HG03108 (cell line): Measurements from ENCODE around the gene CRABP2.
A peak's percentile ranks its signal among the peaks of the same experiment; 100 is the strongest.

ENCODE experiments used
- ATAC-seq: cut with Tn5 transposase; IDR thresholded peaks from one replicate; pipeline ENCODE4 v1.9.1; 2021; ENCODE audit warnings: moderate library complexity; ENCODE audit not compliant: unreplicated experiment

The CRABP2 gene

DNA sequence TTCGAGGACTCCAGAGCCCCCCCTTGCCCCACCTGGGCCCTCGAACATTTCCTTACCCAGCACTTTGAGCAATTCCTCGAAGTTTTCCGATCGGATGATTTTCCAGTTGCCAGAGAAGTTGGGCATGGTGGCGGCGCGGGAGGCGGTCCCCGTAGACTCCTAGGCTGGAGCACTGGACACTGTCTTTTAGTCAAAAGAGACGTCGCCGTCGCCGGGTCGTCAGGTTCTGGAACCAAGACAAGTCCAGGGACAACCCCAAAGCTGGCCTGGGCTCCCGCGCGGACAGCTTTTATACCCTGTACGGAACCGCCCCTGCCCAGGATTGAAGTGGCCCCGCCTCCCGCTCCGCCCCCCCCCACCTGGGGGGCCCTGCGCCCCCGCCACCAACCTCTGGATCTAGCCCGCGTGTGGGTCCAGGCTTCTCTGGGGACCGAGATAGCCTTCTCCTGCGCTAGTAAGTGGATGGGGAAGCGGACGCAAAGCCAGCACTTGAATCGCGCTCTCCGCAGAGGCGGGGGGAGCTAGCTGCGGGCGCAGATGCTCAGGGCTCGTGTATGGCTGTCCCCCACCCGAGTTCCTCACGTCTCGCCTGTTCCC is at the start of gene CRABP2:
CRABP2 (minus strand) TSS at position 263 of the 597 bp plus-strand sequence; CDS start at position 126, 137 bp downstream.
- no peak for ATAC-seq

DNA sequence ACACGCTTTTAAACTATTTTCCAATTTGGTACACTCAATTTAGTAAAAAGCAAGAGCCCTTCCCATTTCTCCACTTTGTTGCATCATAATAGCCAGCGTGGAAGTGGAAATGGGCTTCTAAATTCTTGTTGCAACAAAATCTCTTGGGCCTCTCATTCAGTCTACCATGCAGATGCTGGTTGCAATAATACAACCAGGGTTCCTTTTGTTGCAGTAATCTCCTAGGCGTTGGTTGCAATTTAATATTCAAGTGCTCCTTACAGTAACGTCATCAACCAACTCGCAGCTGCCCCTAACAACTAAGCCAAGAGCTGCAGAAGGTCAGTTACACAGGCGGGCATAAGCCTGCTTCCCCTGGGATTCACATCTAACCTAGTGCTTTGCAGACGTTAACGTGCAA is 48.8 kb upstream of the CRABP2 start:
- ATAC-seq: no peak

DNA sequence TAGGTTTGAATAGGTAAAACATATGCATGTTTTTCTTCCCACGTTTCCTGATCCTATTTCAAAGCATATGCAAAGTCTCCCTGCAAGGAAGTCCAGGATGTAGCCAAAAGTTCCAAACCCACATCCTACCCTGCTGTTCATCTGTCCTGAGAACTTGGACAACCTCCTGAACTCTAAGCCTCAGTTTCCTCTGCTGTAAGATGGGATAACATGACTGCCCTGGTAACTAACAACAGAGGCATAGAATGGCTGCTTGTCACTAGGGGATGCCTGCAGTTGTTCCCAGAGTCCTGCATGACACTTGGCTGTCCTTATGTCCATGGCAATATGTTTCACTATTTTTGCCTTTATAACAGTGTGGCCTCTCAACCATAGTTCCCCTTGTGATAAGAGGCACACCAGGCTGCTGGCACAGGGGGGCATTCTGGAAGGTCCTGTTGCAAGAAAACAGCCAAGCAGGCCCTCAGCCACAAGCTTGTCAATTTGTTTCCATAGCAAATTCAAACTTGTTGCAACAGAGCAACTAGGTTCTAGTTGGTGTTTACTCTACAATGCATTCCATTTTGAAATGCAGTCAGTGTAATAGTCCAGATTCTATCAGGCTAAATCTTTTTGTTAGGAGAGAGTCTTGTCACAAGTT is 47.6 kb upstream of the CRABP2 start:
- ATAC-seq: no peak

DNA sequence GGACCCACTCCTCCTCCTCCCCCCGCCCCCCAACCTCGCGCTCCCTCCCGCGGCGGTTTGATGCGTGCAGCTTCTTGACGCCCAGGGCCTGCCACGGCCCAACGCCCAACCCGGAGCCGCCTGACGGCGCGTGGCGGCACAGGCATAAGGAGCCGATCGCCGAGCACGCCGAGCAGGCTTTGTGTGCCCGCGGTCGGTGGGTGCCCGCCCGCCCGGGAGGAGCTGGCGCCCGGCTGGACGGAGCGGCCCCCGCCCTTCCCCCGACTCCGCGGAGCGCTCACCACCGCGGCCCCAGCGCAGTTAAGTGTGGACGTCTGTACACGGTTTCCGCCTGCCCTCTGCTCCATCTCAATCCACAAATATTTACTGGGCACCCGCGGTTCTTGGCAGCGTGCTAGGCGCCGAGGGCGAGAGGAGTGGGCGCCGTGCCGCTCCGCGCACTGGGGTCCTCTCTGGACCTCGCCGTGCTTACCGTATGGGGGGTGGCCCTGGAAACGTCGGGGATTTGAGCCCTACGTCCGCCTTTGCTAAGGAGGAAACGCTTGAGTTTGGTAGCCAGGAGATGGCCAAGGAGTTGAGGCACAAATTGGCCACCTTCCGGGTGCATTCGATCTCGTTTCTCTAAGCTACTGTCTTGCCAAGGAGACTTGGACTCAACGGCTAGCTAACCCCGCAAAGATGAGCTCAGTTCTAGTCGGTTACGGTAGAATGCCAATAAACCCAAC is 46.5 kb upstream of the CRABP2 start:
- ATAC-seq: peak; percentile 62

DNA sequence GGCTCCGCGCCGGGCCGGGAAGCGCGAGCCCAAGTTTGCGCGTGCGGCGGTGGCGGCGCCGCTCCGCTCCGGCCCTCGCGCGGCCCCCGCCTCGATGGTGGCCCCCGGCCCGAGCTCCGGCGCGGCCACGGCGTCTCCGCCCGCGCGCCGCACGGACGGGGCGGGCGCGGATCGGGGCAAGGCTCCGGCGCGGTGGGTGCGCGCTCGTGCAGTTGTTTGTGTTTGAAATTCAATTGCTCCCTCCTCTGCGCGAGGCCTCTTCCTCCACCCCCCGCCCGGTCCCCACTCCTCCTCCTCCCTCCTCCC is 46.0 kb upstream of the CRABP2 start, which contains the start of gene HDGF:
HDGF (minus strand) TSS at position 225 of the 306 bp plus-strand sequence. CDS start 246 bp downstream, outside the sequence.
- peak; percentile 1 for ATAC-seq

DNA sequence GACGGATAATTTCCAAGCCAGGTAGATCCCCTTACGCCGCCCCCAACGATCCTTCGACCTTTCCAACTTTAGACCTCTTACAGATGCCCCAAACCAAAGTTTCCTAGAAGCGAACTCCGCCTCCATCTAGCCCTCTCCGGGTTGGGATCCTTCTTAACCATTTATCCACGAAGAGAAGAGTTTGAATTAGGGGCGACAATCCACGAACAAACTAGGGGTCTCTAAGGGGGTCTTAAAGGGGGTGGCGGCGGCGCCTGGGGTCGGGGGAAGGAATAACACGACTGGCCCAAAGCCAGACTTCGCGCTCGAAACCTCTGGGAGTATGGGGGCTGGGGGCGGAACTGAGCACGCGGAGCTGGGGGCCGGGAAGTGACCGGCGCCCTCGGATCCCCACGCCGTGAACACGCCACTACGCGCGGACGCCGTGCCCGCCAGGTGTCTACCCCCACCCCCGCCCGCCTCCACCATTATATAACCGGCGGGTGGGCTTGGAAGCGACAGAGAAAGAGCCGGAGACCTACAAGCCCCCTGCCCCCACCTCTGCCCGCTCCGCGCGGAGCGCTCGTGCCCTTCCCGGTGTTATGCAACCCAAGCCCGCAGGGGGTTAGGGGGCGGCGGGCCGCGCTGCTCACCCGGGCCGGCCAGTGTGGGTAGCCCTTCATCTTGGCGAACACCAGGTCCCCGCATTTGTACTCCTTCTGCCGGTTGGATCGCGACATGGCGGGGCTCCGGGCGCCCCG is 45.5 kb upstream of the CRABP2 start:
- ATAC-seq: peak; percentile 2

DNA sequence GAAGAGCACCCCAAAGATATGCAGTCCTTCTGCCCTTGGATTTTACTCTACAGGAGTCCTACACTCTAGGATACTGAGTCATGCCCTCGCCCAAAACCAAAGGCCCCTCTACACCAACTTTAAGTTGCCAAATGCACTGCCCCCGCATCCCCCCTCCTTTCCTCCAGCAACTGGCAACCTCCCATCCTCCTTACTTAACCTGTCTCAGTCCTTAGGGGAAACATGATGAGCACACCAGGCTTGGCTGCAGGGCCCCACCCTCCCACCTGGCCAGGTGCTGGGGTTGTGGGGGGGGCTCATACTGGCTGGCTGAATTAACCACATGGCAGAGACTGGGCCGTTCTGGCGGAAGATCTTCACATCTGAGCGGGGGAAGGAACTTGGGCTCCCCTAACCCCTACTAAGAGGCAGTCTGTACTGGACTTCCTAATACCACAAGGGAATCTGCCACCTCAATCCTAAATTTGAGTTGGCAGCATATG is 44.8 kb upstream of the CRABP2 start:
- no peak for ATAC-seq

DNA sequence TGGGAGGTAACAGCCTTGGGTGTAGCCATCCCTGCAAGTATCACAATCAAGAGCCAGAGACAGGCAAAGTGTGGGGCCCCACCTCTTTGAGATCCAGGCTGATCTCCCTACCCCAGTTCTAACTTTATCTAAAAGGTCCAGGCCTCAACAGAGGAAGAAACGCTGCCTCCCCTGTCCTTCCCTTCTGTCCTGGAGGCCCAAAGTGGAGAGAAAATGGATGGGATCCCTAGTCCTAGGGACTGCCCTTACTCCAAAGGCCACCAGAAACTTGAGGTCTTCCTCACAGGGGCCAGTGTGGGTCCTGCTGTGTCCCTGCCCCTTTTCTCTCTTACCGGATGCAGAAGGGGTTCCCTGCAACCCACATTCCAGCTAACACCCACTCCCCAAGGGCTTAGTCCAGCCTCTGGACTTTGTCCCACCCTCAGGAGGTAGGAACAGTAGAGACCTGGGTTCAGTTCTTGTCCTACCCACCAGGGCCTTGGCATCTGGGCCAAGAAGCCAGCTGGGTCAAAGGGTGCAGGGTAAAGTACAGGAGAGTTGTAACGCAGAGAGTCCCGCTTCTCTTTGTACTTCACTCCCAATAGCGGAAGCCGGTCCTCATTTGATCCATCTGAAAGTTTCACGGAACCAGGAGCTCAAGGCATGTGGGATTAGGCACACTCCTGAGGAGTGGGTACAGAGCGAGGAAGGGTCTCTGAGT is 44.2 kb upstream of the CRABP2 start:
- no peak for ATAC-seq

DNA sequence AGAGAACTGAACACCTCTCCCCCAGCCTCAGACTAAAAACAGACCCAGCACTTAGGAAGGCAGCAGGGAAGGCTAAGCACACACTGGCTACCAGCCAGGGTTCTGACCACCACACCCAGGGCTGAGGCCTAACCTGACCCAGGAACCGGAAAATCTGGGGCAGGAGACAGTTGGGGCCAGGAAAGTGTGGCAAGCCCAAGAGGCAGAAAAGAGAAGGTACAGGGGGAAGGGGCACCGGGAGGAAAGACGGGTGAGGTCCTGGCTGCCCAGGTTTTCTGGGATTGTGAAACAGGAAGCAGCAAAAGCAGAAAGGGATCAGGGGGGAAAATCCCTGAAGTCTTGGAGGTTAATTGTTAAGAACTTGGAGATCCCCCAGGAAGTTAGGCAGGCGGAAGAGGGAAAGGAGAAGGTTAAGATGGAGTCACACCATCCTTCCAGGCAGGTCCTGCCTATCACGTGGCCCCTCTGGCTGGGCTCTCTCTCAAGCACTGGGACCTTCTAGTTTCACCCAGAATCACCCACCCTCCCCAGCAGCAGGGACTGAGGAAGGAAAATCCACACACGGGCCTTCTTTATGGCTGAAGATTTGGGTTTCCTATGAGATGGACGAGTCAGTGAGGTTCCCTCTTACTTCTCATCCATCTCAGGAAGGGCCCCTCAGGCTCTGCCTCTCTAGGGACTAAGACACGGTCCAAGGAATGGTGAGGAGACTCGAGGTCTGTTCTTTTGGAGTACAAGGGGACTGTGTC is 43.5 kb upstream of the CRABP2 start:
- ATAC-seq: no peak

DNA sequence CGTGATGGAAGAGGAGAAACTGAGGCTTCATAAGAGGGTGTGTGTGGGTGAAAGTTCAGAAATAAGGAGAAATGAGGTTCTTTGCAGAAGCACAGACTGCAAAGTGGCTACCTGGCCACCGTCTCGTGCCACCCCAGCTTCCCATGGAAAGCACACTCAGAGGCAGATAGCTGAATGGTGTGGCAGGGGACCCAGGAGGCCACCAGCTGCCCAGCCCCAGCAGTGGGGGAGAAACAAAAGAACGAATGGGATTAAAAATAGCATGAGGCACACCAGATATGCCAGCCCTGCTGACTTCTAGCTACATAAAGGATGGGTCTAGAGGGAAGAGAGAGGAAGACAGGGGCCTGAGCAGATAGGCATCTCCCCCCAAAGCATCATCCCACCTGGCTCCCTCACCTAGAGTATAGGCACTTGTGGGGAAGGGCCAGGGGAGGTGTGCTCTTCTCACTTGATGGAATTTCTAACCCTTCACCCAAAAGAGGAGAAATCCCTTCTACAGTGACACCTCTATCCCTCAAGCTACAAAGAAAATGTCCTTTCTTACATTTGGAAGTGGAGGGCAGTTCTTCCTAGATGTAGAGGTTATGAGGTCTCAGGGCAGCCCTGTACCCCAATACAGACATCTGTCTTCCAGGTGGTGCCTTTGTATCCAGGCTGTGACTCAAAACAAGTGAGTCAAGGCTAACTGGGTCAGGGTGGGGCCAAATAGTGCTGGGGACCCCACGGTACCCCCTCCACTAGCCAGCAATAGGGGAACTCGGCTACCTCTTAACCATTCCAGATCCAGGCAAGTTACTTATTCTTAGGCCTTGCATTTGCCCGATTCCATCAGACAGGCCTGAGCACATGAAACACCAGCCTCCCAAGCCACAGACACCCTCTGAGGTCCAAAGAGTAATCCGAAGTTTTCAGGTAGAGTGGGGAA is 42.6 kb upstream of the CRABP2 start:
- no peak for ATAC-seq

DNA sequence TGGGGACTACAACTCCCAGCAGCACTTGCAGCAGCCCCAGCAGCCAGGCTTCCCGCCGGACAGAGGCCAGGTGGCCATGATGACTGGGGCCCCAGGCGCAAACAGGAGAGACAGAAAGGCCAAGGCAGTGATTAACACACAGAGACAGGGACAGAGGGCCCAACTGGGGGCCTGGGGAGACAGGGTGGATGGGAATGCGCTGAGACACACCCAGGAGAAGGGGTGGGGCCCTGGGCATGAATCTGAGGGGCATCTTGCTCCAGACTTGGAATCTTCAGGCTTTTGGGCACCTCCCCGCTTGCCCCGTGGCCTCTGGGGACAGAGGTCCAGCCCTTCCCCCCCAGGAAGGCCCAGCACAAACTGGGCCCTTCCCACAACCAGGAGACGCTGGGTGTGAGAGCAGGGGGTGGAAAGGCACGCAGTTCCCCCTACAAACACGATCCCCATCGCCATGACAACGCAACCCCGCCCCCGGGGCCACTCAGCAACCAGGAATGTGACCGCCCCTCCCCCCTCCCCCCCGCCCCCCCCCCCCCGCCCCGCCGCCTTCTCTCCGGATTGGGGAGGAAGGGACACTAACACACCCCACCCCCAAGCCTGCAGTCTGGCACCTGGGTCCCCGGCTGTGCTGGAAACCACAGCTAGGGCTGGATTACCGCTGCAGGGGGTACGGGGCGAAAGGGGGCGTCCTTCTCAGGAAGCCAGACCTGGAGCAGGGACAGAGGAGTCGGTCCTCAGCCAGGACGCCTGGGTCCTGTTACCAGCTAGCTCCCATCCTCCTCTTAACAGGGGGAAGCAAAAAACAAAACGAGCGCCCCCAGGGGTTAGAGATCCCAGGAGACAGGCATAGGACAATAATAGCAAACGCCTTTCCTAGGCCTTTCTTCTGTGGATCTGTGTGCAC is 41.6 kb upstream of the CRABP2 start:
- ATAC-seq: no peak

DNA sequence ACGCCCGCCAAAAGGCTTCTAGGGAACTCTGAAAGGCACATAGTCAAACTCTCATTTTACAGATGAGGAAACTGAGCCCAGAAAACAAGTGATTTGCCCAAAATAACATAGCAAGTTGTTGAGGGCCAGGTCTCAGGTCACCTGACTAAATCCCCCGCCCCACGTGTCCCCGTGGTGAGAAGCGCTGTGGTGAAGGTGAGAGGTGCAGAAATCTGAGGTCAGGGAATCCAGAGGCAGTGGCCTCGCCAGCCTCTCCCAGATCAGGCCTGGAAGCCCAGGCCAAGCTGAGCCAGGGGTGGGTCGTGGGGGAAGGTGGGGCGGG is 41.0 kb upstream of the CRABP2 start:
- no peak for ATAC-seq

DNA sequence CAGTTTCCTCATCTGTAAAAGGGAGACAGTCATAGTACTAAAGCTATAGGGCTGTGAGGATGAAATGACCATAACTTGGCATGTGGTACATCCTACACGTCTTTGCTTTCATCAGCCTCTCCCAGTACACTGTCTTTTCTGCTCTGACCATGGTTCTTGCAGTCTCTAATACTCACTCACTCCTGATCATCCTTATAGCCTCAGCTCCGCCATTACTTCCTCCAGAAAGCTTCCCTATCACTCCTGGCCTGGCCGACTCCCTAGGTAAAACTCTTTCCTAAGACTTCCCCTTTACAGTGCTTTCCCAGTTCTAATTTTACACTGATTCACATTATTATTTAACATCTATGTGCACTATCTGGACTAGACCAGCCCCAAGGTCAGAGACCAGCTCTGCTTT is 40.5 kb upstream of the CRABP2 start:
- ATAC-seq: no peak

DNA sequence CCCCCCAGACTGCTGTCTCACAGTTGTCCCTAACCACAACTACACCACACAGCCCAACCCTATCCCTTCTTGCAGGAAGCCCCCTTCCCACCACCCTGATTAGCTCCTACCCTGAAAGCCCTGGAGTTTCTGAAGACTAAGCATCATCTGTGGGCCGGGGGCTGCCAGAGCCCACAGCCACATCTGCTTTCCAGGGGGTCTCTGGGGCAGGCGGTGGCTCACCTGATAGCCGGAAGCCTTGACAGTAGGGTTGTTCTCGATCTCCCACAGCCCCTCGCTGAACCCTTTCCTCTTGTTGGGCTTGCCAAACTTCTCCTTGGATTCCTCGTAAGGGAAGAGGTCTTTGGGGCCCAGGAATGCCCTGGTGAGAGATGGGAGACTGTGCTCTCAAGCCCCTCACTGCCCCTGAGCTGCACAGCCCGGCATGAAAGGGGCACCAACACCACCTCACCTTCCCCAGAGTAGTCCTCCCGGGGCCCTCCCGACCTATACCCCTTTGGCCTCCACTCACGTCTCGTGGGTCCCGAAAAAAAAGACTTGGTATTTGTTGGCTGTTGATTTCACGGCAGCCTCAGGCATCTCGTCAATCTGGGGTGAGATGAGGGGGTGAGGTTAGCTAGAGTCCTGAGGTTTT is 39.5 kb upstream of the CRABP2 start:
- ATAC-seq: no peak

DNA sequence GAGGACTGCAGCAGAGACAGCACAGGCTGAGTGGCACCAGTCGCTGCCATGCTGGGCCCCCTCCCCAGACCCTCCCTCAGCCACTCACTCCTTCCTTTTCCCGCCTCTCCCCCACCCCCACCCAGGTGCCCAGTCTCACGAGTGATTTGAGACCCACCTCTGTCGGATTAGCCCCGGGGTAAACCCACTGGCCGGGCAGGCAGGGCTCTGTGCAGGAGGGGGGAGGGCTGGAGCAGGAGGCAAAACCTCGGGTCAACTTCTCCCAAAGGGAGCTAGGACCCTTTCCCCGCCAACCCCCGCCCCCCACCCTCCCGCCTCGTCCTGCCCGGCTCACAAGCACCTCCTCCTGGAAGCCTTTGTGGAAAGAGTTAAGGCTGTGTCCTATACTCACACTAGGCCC is 39.0 kb upstream of the CRABP2 start:
- ATAC-seq: no peak

DNA sequence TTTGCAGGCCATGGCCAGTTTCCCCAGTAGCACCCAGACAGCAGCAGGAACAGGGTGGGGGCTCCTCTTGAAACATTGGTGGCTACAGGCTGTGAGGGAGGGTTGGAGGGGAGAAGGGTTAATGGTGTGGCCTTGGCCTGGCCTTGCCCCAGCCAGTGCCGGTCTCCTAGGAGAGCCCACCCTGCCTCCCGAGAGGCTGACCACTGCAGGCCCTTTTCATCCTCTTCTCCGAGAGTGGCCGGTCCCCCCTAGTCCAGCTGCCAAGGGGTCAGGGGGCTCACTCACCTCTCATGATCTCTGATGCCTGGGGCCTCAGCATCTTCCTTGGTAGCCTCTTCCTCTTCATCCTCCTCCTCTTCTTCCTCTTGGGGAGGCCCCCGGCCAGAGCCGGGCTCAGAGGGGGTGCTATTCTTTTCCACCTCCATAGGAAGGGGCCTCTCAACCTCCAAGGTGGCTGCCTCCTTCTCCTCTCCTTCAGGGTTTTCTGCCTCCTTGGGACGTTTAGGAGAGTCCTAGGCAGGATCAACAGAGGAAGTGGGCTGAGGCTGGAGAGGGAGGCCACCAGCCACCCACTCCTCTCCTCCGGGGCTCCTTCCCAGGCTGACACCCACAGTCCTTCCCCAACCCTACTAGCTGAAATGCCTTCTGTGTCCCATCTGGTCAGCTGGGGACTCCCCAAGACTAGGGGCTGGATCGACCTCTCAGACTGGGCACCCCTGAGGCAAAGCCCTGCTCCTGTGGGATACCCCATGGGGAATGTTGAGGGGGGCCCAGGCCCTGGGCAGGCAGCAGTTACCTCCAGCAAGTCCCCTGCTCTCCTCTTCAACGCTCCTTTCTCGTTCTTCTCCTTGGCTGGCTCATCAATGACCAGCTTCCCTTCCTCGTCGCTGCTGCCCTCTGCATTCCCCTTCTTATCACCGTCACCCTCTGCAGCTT is 38.3 kb upstream of the CRABP2 start:
- ATAC-seq: no peak

DNA sequence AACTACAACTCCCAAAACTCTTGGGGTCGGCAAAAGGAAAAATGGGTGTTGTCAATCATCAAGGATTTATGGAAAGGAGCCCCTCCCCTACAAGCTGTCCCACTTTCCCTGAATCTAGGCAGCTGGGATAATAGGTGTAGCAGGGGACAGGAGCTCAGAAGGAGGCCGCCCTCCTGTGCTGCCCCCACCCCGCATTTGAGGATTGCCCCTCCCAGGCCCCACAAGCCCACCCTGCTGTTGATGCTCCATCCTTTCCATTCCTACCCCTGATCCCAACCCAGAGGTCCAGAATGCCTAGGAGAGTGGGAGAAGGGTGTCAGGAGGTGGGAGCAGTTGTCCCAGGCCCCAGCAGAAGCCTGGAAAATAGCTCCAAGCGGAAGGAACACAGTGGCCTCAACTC is 37.4 kb upstream of the CRABP2 start:
- ATAC-seq: no peak
